NCI-H1105 treated with DMSO at 0.1 percent for 48 hours (cell line): ENCODE data around the gene CDS2.

Experiments used
- DNase-seq: peaks from one replicate; lab custom pipeline; 2025; lab: John Stamatoyannopoulos, UW

Gene CDS2

GRCh38 chr20:5119435-5120184 is 7.2 kb upstream of the CDS2 start, which contains the start of gene PCNA:
TSS of gene PCNA (minus strand) at chr20:5119958. CDS start at chr20:5119798, 160 bp downstream.
- DNase-seq: peak; percentile 98

- DNase-seq: no peak
Measured at GRCh38 chr20:5120185-5120476, 6.7 kb upstream of the CDS2 start.

DNA sequence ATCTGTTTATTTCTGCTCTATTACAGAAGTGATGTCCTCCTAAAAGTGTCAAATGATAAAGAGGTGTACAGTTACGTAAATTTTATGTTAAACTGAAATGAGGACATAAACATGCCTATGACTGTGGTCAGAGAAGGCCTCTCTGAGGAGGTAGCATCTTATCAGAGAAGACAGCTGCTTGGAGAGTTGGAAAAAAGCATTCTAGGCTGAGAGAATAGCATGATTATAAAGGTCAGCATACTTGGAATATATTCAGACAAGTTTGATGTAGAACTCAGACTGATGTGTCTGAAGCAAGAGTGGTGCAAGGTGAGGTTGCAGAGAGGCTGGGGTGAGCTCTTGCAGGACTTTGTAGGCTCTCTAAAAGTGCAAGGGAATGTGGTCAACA is 3.9 kb upstream of the CDS2 start:
- no peak for DNase-seq

DNA sequence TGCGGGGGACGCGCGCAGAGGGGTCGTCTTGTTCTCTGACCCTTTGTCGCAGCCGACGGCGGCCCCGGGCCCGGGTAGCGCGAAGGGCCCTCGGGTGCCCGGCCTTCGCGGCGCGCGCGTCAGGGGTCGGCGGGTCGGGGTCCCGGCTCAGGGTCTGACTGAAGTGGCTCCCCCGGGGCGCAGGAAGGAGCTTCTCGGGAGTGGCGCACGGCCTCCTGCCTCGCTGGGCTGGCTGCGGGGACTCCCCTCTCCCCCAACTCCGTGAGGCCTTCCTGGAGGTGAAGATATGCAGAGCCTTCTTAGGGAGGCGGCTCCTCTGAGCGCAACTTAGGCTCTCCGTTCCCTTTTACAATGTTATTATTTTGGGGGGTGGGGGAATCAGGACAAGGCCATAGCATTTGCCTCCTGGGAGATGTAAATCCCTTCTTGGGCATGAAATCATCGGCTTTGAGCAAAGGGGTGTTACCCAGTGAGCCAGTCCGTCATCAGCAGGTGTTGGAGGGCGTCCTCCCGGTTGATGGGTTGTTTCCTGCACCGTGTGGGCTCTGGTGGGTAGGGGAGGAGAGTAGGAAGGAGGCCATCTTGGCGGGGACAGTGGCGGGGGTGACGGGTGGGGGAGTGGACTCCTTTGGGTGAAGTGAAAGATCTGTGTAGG is 523 bp downstream of the CDS2 start:
- DNase-seq: peak; percentile 60

GRCh38 chr20:5127859-5128424 is 1.1 kb downstream of the CDS2 start:
- DNase-seq: peak; percentile 3

- DNase-seq: no peak
Measured at GRCh38 chr20:5128886-5129285, 2.1 kb downstream of the CDS2 start.

DNA sequence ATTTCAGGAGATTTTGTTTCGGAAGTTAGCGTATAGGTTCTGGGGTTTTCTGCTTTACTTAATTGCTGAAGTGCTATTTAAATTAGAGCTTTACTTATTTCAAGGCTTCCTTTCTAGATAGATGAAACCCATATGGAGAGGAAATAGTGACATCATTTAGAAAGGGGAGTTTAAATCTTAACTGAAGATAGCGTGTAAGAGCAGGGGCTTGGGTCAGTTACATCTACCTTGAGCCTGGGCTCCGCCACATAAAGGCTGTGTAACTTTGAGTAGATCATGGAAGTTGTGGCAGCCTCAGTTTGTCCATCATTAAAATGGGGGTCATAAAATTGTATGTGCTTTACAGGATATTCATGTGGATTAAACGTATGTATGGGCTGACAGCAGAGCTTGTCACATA is 4.7 kb downstream of the CDS2 start:
- no peak for DNase-seq

DNA sequence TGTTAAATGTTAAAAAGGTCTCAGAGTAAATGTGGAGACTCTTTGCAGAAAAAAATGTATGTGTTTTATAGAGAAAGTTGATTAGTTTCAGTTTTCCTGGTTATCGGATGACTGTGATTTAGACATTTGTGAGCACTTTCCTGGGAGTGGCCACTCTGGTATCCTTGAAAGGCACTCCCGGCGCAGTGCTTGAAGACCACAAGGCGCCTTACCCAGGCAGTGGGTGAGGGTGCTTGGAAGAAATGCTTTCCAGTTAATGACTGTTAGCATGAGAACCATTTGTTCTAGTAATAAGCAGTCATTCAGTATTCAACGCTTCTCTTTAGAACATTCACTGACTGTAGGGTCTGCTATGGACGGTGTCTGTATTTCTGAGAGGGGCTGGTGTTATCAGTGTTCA is 7.2 kb downstream of the CDS2 start:
- DNase-seq: no peak

GRCh38 chr20:5135363-5136012 is 8.7 kb downstream of the CDS2 start:
- no peak for DNase-seq

DNA sequence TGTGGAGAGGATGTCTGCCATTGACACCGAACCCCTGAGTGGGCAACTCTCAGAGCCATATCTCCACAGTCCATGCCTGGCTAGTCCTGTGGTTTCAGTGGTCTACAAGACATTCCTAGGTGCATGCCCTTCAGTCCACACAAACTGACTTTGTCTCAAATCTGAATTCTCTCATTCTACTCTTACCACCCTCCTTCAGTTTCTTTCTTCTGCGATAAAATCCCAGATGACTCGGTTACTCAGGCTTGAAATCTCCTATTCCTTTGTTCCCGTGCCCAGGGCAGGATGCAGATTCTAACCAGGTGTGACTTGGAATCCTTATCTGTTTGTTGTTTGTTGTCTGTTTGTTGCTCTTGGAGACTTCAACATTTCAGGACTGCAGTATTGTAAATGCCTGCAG is 9.3 kb downstream of the CDS2 start:
- no peak for DNase-seq

GRCh38 chr20:5140195-5140594 is 13.4 kb downstream of the CDS2 start:
- no peak for DNase-seq

GRCh38 chr20:5141615-5142014 is 14.8 kb downstream of the CDS2 start:
- no peak for DNase-seq

GRCh38 chr20:5143851-5144250 is 17.0 kb downstream of the CDS2 start:
- DNase-seq: no peak

GRCh38 chr20:5145365-5146098 is 18.7 kb downstream of the CDS2 start:
- no peak for DNase-seq

- DNase-seq: no peak
Measured at GRCh38 chr20:5146099-5146668, 19.4 kb downstream of the CDS2 start.

- DNase-seq: no peak
Measured at GRCh38 chr20:5146871-5147592, 20.2 kb downstream of the CDS2 start.

GRCh38 chr20:5148581-5148980 is 21.8 kb downstream of the CDS2 start:
- DNase-seq: no peak

DNA sequence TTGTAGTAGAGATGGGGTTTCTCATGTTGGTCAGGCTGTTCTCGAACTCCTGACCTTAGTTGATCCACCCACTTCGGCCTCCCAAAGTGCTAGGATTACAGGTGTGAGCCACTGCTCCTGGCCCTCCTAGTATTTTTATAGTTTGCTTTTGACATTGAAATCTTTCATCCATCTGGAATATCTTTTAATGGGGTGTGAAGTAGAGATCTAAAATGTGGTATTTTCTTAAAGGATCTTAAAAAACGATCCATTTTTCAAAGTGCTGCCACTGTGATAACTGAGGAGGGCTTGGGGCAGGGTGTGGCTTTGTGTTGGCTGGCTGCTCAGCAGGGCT is 23.1 kb downstream of the CDS2 start:
- DNase-seq: no peak

DNA sequence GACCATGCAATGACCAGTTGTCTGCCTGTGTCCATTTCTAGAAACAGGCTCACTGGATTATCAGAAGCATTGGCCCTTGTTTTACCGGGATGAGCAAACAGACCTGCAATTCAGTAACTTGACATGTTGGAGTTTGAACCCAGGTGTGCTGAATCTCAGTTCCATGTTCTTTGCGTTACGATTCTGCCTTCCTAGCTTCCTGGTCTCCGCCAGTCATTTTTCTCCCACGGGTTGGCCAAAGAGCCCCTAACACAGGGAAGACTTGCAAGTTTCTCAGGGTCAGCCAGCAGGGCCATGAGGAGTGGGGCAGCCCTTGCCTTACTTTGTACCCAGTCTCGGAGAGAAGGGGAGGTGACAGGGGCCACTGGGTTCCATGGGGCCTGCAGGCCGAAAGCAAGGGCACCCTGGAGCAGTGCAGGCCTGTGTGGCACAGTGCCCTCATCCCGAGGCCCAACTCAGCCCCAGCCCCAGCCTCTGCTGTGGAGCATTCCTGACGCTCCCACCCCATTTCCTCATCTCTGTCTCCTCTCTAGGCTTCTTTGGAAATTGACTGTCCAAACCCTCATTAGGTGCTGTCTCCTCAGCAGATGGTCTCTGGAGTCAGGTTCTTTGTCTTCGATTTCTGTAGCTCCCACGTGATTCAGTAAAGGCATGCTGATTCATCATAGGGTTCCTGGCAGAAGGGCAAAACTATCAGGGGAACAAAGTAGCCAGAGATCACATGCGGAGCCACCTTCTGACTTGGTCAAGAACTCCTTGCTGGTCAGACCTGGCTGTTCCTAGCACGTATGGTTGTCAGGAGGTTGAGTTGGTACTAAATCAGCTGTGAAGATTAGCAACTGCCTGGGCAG is 23.6 kb downstream of the CDS2 start:
- DNase-seq: no peak

- no peak for DNase-seq
Measured at GRCh38 chr20:5153152-5153467, 26.3 kb downstream of the CDS2 start.
